K562 (cell line): ENCODE results near the gene SEC22A.

Source experiments
- BACH1 ChIP-seq: fragments of 200-800 bp; sonication (Bioruptor generic); IDR thresholded peaks from 2 replicates; pipeline ENCODE4 v1.6.1; 2016; ENCODE audit warnings: missing genetic modification characterization, missing compliant biosample characterization
- CBFA2T2 ChIP-seq: fragments of 450-650 bp; conservative IDR thresholded peaks from 2 replicates; pipeline ENCODE4 v1.6.1; 2017; ENCODE audit warnings: mild to moderate bottlenecking
- CTCF ChIP-seq, 3 experiments: IDR thresholded peaks in 2 of 3; conservative IDR thresholded peaks in 1 of 3; 2 replicates each; pipeline ENCODE4 v1.5.1; 2011 to 2012; ENCODE audit warnings: low read length in 3 of 3, mild to moderate bottlenecking in 3 of 3, control low read depth in 2 of 3, improper control_type of control experiment in 1 of 3, inconsistent platforms in 1 of 3, low read depth in 1 of 3, mixed read lengths in 1 of 3, moderate library complexity in 1 of 3; ENCODE audit not compliant: insufficient read depth in 2 of 3
- ESRRA ChIP-seq: fragments of 450-650 bp; IDR thresholded peaks from 2 replicates; pipeline ENCODE4 v1.6.1; 2014; ENCODE audit warnings: low read depth, mild to moderate bottlenecking, moderate library complexity, borderline replicate concordance
- FOXP1 ChIP-seq: sonication (generic); formaldehyde crosslinking; IDR thresholded peaks from 2 replicates; pipeline ENCODE4 v1.8.0; 2022; ENCODE audit warnings: mild to moderate bottlenecking, missing genetic modification reagents
- IRF2 ChIP-seq: sonication (generic); formaldehyde crosslinking; IDR thresholded peaks from 2 replicates; pipeline ENCODE4 v1.8.1; 2022; ENCODE audit warnings: mild to moderate bottlenecking, missing genetic modification reagents
- MAFK ChIP-seq: IDR thresholded peaks from 2 replicates; pipeline ENCODE4 v1.6.1; 2011; ENCODE audit warnings: low read length, improper control_type of control experiment
- SIN3A ChIP-seq, 2 experiments: fragments of 150-350 bp in 1 of 2; IDR thresholded peaks; 2 replicates each; pipeline ENCODE4 v1.6.1; 2011 to 2016; ENCODE audit warnings: borderline replicate concordance in 2 of 2, low read depth in 2 of 2, low read length in 2 of 2, mild to moderate bottlenecking in 2 of 2, moderate library complexity in 2 of 2; ENCODE audit not compliant: control insufficient read depth in 1 of 2
- XRCC5 ChIP-seq: fragments of 200-400 bp; formaldehyde crosslinking; IDR thresholded peaks from 2 replicates; pipeline ENCODE4 v1.6.1; 2017; ENCODE audit warnings: low read depth, mild to moderate bottlenecking, low read length
- ZNF449 ChIP-seq: fragments of 250-450 bp; sonication (Bioruptor Pico); IDR thresholded peaks from 2 replicates; pipeline ENCODE4 v1.8.0; 2022; ENCODE audit warnings: moderate library complexity, mild to moderate bottlenecking, inconsistent platforms
- TF ChIP-seq, protein P1 (sequence below): fragments of 250-450 bp; sonication (Bioruptor Pico); IDR thresholded peaks from 2 replicates; pipeline ENCODE4 v1.5.0; 2022; ENCODE audit warnings: mild to moderate bottlenecking

- no peak for TF ChIP-seq MAFK
- TF ChIP-seq FOXP1: no peak
- TF ChIP-seq ZNF449 (CRISPR knock-in tag): no peak
- no peak for TF ChIP-seq IRF2 (CRISPR knock-in tag)
- TF ChIP-seq, protein P1, sequence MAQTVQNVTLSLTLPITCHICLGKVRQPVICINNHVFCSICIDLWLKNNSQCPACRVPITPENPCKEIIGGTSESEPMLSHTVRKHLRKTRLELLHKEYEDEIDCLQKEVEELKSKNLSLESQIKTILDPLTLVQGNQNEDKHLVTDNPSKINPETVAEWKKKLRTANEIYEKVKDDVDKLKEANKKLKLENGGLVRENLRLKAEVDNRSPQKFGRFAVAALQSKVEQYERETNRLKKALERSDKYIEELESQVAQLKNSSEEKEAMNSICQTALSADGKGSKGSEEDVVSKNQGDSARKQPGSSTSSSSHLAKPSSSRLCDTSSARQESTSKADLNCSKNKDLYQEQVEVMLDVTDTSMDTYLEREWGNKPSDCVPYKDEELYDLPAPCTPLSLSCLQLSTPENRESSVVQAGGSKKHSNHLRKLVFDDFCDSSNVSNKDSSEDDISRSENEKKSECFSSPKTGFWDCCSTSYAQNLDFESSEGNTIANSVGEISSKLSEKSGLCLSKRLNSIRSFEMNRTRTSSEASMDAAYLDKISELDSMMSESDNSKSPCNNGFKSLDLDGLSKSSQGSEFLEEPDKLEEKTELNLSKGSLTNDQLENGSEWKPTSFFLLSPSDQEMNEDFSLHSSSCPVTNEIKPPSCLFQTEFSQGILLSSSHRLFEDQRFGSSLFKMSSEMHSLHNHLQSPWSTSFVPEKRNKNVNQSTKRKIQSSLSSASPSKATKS: no peak
- no peak for TF ChIP-seq XRCC5
- TF ChIP-seq SIN3A (IDR thresholded peaks at IDR 0.05; ENCODE audit: borderline replicate concordance in 2 of 2, control insufficient read depth in 1 of 2, low read depth in 2 of 2, low read length in 2 of 2): no peak
- TF ChIP-seq ESRRA: no peak
- TF ChIP-seq CTCF (IDR thresholded peaks at IDR 0.05 in 2 of 3, conservative IDR thresholded peaks at IDR 0.05 in 1 of 3; ENCODE audit: insufficient read depth in 2 of 3, low read depth in 1 of 3, low read length in 3 of 3): no peak
- no peak for TF ChIP-seq BACH1 (tag)
- TF ChIP-seq CBFA2T2: no peak
These were observed 42.4 kb downstream of the SEC22A start for GRCh38 chr3:123244128-123244527.
